NCI-H226 (cell line): ENCODE measurements around the gene VILL.
"Not testable (repeated sequence)": the region's sequence is repeated elsewhere in the genome, so short reads cannot be mapped to it uniquely, and the experiment has no call there.

Experiments used
- DNase-seq: peaks from one replicate; pipeline ENCODE4 v3.0.0-alpha.2; 2015

VILL gene

DNA sequence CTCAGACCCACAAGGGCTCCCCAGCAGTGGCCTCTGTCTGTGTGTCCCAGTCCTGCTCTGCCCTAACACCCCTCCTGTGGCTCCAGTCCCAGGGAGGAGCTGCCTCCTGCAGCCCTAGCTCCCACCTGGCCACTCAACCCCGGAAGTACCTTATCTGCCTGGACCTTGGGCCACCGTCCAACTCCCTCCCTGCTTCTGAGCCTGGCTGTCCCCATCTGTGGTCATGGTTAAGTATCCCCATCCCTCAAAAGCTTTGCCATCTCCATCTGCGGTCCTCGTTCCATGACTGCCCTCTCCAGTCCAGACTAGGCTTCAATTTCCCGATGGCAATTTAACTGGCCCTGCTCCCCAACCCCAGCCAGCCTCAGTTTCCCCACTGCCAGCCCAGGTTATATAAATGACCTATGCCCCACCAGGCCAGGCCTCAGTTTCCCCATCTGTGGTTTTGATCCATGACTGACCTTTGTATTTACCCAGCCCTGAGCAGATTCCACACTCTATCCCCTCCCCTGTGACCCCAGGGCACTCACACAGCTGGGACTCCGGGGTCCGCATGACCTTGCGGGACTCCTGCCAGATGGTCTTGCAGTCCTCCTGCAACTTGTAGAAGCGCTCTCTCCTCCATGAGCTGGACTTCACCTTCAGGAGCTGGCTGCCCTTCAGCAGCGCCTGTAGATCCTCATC lies 29.2 kb downstream of the VILL start:
- no peak for DNase-seq

DNA sequence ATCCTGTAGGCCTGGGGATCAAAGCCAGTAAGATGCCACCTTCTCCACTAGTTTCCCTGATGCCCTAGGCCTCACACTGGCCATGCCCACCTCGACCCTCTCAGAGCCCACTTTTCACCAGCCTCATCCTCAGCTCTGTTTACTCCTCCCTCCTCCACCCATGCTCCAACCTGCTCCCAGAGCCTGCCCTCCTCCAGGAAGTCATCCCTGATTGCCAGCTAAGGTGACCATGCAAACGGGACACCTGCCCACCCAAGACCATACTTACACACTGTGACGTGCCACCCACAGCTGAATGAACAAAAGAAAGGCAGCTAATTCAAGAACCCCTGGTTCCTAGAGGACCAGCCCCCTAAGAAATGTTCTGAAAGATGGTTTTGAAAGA lies 29.7 kb downstream of the VILL start:
- no peak for DNase-seq

DNA sequence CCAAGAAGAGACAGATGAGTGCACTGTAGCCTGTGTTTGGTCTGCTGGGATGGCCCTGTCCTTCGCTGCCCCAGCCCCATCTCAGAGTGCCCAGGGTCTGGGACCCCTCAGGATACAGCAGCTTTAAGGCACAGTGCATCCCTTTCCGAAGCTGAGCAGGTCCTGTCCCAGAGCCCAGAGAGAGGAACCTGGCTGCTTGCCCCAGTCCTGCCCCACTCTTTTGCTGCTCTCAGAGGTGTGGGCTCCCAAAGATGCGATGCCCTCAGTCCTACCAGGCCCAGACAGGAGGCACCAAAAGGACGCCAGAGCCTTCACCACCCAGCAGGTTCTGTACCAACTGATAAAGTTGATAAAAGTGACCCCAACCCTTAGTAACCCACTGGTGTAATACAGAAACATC lies 30.6 kb downstream of the VILL start:
- DNase-seq, result no peak

DNA sequence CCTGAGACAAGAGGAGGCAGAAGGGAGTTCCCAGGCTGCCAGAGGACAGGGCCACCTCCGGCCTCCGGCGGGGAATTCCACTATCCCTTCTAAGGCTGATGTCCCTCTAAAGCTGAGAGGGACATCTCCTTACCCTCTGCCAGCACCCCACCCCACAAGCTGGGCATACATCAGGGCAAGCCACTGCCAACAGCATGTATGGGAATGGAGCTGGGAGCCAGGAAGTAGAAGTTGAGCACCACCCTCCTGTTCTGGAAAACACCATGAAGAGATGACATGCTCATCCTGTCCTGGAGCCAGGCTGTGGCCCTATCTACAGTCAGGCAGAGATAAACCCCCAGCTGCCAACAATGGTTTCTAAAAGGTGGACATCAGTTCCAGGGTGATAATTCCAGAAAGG lies 31.7 kb downstream of the VILL start:
- DNase-seq, result no peak

DNA sequence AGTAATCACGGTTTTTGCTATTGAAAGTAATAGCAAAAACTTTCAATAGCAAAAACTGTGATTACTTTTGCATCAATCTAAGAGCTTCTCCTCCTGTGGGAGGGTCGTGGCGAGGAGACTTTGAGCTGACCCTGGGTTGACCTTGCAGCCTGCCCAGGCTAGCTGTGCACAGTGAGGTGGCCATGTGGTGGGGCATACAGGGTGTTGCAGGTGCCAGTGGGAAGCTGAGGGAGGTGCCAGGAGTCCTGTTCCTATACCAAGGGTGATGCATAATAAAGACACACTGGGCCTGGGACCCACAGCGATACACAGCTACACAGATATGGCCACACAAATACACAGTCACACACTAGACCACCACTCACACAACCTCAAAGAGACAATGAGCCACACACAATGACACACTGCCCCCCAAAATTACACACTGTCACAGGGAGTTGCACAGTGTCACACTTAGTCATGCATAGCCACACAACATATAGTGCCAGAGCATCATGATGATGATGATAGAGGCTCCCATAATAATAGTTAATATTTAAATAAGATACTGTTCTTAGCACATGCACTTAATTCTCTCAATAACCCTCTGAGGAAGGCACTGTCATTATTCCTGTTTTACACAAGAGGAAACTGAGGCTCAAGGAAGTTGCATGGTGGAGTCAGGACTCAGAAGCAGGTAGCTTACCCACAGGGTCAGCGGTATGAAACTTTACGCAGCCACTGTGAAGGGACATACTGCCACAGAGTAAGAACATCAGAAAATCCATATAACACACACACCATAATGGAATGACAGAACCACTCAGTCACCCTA lies 32.5 kb downstream of the VILL start:
- DNase-seq, result no peak

DNA sequence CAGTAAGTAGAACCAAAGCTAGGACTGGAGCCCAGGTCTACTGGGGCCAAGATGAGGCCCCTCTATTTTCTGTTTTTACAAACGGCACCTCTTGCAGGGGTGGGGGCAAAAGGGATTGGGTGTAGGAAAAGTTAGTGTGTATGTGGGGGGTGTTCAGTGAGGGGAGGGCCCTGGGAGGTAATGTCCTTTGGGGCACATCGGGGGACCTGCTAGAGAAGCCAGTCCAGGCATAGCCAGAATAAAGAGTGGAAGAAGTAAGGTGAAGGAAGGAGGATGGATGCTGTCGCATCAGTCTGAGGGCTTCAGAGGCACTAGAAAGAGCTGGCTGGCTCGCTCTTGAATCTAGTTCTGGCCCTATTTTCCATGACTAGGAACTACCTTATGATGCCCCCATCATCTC lies 36.3 kb downstream of the VILL start:
- no peak for DNase-seq

DNA sequence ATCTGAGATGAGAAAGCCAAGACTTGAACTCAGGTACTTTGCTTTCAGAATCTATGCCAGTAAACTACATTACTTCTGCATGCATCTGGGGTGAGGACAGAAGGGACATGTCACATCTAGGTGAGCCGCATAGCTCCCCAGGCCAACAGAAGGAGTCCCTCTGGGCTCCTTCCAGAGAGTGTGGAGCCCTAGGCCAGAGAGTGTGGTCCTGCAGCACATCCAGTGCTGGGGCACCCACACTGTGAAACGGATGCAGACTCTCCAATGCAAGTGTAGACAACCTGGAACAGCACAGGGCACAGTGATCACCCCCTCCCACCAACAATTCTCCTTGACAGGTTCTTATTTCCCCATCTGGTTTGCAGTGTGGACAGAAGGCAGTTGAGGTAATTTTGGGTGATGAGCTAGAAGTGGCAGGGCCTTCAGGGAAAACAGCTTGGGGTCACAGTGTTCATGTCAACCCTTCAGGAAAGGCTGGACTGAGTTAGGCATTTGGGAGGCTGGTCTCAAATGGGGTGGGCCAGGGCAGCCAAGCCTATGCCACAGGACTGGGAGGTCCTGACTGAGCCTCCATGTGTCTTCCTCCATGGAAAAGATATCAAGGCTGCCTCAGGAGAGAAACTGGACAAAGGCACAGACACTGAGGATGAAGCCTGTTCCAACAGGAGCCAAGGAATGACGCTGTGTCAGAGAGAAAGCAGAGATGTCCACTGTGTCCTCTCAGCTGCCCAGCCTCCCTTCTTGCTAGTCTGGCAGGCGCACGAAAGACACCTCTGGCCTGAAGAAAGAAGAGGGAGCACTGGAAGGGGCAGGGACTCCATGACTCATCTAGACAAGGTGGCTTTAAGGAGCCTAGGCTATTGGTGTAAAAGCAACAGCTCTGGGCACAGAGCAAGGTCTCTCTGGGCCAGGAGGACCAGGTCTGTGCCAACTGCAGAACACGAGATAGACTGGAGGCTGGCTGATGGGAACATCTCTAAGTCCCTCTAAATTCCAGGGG lies 37.2 kb downstream of the VILL start:
- DNase-seq, result no peak

DNA sequence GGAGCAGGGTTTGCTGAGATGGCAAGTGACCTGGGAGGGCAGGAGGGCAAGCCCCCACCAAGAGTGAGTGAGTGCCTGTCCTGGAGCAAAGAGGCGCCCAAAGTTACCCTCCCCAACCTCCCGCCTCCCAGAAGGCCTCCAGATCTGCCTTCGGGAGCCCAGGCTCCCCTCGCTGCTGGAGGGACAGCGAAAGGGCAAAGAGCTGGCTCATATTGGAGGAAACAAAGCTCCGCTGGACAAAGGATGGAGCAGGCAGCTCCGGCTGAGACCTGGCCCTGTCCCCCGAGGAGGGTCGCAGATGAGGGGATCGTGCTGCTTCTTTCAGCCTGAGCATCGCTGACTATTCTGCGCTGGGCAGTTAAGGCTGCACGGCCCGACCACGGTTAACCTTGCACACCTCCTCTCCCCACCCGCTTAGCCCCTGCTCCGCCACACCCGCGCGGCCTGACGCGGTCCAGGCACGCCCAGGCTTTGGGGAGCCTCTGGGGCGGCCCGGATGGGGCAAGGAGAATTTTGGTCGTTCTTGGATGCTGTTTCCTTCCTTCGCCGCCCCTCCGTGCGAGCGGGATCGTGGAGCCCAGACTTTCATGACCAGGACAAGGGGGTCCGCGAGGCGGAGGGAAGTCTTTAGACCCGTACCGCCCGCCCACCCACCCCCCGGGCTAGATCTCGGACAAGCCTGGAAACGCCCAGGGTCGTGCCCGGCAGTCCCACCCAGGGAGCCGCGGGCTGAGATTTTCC lies 38.2 kb downstream of the VILL start:
- DNase-seq, result no peak

DNA sequence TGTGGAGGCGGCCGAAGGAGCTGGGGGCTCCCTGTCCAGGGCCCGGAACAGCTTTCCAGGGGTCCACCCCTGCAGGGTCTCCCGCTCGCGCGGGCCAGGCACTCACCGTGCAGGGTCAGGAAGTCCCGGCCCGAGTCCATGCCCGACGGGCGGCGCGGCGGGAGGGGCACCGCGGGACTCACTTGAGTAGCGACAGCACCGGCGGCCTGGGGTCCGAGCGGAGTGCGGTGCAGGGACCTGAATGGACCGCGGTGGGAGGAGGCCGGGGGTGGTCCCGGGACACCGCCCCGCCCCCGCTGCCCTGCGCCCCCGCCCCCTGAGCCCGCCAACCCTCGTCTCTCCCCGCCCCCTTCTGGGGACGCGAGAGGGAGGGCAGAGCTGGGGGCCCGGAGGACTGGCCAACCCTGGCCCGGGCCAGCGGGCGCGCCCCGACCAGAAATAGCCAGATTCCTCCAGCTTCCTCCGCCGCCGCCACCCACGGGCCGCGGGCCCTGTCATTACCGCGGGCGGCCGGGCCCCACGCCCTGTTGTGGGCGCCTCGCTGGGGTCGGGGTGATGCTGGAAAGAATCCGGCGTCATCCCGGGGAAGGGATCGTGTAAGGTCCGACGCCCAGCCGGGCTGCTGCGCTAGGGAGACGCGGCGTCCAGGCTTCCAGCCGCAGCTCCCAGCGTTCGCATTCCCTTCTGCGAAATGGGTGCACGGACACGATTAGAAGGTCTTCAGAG lies 39.0 kb downstream of the VILL start, which contains the start of gene PLCD1:
TSS of gene PLCD1 (minus strand) at position 243 of the 726 bp plus-strand sequence. CDS start at position 140, 103 bp downstream.
- no peak for DNase-seq

DNA sequence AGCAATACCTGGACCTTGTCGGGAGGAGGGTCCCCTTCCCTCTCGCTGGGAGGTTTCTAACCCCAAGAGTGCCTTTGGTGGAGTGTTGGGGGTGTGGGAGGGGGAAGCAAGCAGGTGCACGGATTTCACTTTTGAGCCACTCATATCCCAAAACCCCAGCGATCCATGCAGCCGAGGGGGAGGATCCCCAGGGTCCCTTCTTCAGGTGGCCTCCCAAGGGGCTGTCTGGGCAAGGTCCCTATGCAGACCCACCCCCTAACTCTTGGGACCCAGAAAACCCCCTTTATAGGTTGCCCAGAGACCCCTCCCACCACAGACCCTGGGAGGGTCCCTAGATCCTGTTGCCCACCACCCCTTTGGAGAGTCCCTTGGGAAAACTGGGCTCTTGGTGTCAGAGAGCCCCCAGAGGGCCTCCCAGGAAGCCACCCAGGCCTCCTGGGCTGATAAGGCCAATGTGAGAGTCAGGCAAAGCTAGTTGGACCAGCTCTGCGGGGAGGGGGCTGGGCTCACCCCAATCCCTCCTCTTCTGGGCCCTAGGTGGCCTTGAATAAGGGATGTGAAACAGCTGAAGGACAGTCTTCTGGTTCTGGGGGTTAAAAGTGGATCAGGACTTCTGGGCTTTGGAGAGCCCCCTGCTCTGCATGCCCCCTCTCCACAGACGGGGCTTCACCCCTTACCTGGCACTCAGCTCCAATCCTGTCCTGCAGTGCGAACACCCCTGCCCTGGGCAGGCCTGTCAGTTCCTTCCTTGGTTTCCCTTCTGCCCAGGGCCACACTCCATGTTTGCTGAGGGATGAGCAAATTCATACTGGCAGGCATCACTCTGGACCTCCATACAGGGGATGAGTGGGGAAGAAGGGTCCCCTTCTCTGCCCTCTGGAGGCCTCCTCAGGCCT lies 39.8 kb downstream of the VILL start:
- no peak for DNase-seq

DNA sequence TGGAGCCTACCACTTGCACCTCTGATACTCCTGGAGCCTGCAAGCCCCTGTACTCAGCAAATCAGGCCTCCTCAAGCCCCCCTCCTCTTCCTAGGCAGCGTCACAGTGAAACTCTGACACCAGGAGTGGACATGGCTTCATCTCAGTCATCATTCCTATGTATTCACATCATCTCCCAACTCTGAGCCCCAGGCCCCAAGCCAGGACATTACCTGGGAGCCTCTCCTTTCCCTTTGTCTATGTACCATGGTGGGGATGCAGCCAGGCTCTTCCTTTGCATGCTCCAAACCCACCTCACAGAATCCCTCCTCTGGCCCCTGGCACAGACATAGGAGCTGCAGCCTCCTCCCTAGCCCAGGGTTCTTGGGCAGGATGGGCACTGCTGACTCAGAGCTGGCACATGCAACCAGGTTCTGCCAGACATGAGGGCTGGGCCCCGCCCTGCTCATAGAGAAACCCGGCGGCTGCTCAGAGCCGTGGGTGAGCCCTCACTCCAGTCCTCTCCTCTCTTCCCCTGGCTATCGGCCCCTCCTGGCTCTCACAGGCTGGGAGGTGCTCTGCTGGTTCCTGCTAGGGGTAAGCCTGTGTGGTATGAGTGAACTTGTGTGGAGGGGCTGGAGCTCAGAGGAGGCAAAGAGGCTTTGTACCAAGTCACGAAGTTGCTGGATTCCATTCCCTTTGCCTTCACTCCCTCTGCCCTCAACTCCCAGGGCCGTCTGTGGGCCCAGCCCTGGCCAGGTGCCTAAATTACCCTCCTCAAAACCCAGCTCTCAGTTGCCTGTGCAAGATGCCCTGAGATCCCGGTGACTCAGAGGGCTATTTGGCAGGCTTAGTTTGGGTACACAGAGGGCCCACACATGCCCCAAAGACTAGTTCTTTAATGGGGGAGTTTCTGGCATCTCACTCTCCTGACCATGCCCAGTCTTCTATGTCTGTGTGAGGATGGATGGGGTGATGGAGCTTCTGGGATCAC lies 40.7 kb downstream of the VILL start:
- DNase-seq, result peak; percentile 96

DNA sequence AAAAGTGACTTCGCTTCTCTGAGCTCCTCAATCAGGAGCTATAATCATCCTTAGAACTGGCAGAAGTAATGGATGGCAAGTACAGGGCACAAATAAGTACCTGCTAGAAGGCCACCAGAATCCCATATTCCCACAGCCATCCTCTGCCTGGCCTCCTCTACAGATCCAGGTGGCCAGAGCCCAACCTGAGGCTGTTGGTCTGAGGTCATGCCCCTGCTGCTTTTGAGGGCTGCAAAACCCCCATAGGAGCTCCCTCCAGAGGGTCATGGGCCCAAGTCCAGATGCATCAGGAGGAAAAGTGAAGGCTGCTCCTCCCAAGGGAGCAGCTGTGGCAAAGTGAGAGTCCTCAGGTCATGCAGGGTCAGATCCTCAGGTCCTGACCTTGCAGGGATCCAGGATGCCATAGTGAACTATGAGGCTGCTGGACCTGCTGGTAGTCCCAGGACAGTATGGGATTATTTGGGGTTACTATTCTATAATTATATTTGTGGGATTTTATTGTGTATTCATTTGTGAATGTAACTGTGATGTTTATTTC lies 41.8 kb downstream of the VILL start:
- DNase-seq, result no peak

DNA sequence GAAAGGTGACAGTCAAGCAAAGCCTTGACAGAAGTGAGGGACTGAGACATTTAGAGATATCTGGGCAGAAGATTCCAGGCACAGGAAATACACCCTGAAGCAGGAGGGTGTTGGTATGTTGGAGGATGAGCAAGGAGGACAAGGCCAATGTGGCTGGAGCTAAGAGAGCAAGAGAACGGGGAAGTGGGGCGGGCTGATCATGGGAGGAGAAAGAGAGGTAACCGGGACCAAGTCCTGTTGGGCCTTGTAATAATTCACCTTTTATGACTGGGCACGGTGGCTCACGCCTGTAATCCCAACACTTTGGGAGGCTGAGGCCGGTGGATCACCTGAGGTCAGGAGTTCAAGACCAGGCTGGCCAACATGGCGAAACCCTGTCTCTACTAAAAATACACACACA lies 43.0 kb downstream of the VILL start:
- not testable (repeated sequence) for DNase-seq

DNA sequence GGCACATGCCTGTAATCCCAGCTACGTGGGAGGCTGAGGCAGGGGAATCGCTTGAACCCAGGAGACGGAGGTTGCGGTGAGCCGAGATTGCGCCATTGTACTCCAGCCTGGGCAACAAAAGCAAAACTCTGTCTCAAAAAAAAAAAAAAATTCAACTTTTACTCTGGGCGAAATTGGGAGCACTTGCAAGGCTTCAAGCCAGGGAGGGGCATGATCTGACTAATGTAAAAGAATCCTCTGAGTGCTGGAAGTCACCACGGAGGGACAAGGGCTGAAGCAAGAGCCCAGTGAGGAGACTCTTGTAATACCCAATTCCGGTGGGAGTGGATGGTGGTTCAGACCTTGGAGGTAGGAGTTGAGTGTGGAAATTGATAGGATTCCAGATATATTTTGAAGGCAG lies 43.7 kb downstream of the VILL start:
- DNase-seq, result not testable (repeated sequence)

DNA sequence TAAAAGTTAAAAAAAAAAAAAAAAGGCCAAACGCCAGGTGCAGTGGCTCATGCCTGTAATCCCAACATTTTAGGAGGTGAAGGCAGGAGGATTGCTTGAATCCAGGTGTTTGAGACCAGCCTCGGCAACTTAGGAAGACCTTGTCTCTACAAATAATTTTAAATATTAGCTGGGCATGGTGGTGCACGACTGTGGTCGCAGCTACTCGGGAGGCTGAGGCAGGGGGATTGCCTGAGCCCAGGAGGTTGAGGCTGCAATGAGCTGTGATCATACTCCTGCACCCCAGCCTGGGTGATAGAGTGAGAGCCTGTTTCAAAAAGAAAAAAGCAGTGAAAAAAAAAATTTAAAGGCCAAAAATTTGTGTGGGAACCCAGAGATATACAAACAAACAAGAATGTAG lies 45.7 kb downstream of the VILL start:
- no peak for DNase-seq

DNA sequence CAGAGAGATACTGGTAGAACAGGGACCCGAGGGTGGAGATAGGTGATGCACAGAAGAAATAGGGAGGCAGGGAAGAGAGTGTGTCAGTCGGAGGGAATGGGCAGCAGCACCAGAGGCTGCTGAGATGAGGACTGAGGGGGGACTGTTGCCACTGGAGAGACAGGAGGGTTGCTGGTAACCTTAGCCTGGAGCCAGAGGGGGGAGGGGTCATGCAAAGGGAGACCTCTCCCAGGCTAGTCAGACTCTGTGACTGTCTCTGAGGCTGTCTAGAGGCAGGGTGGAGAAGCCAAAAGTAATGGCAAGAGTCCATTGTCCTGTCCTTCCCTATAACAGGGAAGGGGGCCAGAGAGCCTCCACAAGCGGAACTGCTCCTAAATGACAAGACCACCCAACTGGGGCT lies 46.3 kb downstream of the VILL start:
- no peak for DNase-seq

DNA sequence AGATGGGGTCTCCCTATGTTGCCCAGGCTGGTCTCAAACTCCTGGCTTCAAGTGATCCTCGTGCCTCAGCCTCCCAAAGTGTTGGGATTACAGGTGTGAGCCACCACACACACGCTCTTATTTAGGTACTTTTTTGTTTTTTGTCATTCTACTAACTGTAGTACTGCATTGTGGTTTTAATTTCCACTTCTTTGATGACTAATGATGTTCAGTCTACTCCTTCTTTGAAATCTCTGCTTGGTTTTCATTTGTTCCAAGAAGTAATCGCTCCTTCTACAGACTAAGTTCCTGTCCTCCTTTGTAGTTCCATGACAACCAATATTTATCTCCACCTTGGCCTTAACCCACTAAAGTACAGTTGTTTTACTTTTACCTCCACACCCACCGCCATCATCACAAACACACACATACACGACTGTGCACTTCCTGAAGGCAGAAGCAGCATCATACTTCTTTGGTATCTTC lies 47.9 kb downstream of the VILL start:
- DNase-seq, result no peak

DNA sequence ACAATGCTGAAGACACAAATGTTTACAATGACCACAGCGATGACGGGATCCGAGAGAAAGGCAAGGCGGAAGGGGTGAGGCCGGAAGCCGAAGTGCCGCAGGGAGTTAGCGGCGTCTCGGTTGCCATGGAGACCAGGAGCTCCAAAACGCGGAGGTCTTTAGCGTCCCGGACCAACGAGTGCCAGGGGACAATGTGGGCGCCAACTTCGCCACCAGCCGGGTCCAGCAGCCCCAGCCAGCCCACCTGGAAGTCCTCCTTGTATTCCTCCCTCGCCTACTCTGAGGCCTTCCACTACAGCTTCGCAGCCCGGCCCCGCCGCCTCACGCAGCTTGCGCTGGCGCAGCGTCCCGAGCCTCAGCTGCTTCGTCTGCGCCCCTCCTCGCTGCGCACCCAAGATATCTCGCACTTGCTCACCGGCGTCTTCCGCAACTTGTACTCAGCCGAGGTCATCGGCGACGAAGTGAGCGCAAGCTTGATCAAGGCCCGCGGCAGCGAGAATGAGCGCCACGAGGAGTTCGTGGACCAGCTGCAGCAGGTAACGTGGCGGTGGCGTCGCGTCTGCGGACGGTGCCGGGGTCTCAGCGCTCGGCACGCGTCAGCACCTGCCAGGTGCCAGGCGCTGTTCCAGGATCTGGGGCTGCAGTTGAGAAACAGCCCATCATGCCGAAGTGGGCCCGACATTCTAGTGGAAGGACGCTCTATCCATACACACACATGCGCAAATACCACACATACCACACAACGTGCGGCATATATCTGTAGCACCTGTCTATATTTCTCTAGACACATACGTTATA lies 48.7 kb downstream of the VILL start, which contains the start of gene DLEC1:
TSS of gene DLEC1 (plus strand) at position 108 of the 798 bp plus-strand sequence. CDS start at position 126, 18 bp downstream.
- DNase-seq, result no peak
